ENCODE measurements around the gene CBX2.

DNA sequence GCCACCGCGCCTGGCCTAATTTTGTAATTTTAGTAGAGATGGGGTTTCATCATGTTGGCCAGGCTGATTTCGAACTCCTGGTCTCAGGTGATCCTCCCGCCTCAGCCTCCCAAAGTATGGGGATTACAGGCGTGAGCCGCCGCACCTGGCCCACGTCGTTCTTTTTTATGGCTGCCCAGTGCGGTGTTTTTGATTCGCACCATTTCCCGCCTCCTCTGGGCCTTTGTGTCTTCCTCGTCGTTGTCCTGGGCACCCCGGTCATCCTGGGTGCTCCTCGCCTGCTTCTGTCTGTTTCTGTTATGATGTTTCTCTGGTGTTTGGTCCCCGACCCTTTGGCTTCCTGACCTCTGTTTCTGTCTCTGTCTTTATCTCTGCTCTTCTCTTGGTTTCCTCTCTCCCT, 46.3 kb downstream of the CBX2 start:
- no peak for TF ChIP-seq POLR2AphosphoS5 (IDR thresholded peaks at IDR 0.05; ENCODE audit: borderline replicate concordance, low read depth, low read length)
- no peak for TF ChIP-seq EZH2 (IDR thresholded peaks at IDR 0.05)
